KMS-11 (cell line): Measurements from ENCODE around the gene ARHGAP21.

Source experiments
- H2AFZ ChIP-seq: fragments of 200-600 bp; sonication (generic); 2 replicates; pipeline ENCODE4 v1.6.1; 2016; ENCODE audit warnings: antibody characterized with exemption, mixed run types, low read depth
- H3K27ac ChIP-seq: fragments of 200-600 bp; sonication (generic); 2 replicates; pipeline ENCODE4 v1.6.1; 2016; ENCODE audit warnings: mild to moderate bottlenecking, mixed run types
- H3K27me3 ChIP-seq: fragments of 200-600 bp; sonication (generic); 2 replicates; pipeline ENCODE4 v1.6.1; 2017; ENCODE audit warnings: mild to moderate bottlenecking, low read depth, mixed run types, moderate library complexity; ENCODE audit not compliant: insufficient read depth
- H3K36me3 ChIP-seq: fragments of 200-600 bp; sonication (generic); 2 replicates; pipeline ENCODE4 v1.6.1; 2017; ENCODE audit warnings: mild to moderate bottlenecking, mixed run types; ENCODE audit not compliant: insufficient read depth
- H3K4me1 ChIP-seq: fragments of 200-600 bp; sonication (generic); 2 replicates; pipeline ENCODE4 v1.6.1; 2016; ENCODE audit warnings: mild to moderate bottlenecking, low read depth, mixed run types; ENCODE audit not compliant: poor library complexity, severe bottlenecking
- H3K4me2 ChIP-seq: fragments of 200-600 bp; sonication (generic); 2 replicates; pipeline ENCODE4 v1.7.0; 2016; ENCODE audit warnings: mild to moderate bottlenecking, mixed run types
- H3K4me3 ChIP-seq: fragments of 200-600 bp; sonication (generic); IDR thresholded peaks from 2 replicates; pipeline ENCODE4 v1.6.1; 2017; ENCODE audit warnings: low read depth, low read length, mixed read lengths; ENCODE audit not compliant: insufficient read depth
- H3K79me2 ChIP-seq: fragments of 200-600 bp; sonication (generic); 2 replicates; pipeline ENCODE4 v1.6.1; 2016; ENCODE audit warnings: low read depth, mixed run types; ENCODE audit not compliant: insufficient read depth
- H3K9ac ChIP-seq: fragments of 200-600 bp; sonication (generic); 2 replicates; pipeline ENCODE4 v1.6.1; 2016; ENCODE audit warnings: mild to moderate bottlenecking, mixed run types
- H4K20me1 ChIP-seq: fragments of 200-600 bp; sonication (generic); 2 replicates; pipeline ENCODE4 v1.6.1; 2016; ENCODE audit warnings: mild to moderate bottlenecking, mixed run types; ENCODE audit not compliant: insufficient read depth
- TF ChIP-seq, protein P1 (sequence below): fragments of 200-600 bp; sonication (generic); conservative IDR thresholded peaks from 2 replicates; pipeline ENCODE4 v1.6.1; 2017; ENCODE audit warnings: low read depth, mild to moderate bottlenecking, antibody characterized with exemption, low read length, moderate library complexity, mixed read lengths

ARHGAP21 gene

DNA sequence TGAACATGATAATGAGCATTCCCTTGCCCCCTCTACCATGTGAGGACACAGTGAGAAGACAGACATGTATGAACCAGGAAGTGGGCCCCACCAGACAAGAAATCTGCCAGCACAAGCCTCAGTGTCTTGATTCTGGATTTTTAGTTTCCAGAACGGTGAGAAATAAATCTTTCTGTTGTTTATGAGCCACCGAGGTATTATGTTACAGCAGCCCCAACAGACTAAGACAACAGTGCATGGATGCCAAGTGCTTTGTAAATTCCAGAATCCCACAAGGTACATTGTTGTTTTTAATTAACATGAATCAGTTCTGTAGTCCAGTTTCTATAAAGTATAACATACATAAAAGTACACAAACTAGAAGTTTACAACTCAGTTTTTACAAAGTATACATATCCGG lies 162.2 kb downstream of the ARHGAP21 start:
- H3K27me3 ChIP-seq, result no peaks in the 10 kb centered on the region
- no peak overlapping the region for H2AFZ ChIP-seq
- no peak overlapping the region for H3K4me2 ChIP-seq
- H3K79me2 ChIP-seq, result no peaks in the 10 kb centered on the region
- no peaks in the 10 kb centered on the region for H3K36me3 ChIP-seq
- no peak overlapping the region for H3K27ac ChIP-seq
- TF ChIP-seq, protein P1, sequence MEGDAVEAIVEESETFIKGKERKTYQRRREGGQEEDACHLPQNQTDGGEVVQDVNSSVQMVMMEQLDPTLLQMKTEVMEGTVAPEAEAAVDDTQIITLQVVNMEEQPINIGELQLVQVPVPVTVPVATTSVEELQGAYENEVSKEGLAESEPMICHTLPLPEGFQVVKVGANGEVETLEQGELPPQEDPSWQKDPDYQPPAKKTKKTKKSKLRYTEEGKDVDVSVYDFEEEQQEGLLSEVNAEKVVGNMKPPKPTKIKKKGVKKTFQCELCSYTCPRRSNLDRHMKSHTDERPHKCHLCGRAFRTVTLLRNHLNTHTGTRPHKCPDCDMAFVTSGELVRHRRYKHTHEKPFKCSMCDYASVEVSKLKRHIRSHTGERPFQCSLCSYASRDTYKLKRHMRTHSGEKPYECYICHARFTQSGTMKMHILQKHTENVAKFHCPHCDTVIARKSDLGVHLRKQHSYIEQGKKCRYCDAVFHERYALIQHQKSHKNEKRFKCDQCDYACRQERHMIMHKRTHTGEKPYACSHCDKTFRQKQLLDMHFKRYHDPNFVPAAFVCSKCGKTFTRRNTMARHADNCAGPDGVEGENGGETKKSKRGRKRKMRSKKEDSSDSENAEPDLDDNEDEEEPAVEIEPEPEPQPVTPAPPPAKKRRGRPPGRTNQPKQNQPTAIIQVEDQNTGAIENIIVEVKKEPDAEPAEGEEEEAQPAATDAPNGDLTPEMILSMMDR, result no peak
- H3K4me3 ChIP-seq, result no peak overlapping the region
- H4K20me1 ChIP-seq, result no peaks in the 10 kb centered on the region
- H3K4me1 ChIP-seq, result no peaks in the 10 kb centered on the region
- H3K9ac ChIP-seq, result no peak overlapping the region

DNA sequence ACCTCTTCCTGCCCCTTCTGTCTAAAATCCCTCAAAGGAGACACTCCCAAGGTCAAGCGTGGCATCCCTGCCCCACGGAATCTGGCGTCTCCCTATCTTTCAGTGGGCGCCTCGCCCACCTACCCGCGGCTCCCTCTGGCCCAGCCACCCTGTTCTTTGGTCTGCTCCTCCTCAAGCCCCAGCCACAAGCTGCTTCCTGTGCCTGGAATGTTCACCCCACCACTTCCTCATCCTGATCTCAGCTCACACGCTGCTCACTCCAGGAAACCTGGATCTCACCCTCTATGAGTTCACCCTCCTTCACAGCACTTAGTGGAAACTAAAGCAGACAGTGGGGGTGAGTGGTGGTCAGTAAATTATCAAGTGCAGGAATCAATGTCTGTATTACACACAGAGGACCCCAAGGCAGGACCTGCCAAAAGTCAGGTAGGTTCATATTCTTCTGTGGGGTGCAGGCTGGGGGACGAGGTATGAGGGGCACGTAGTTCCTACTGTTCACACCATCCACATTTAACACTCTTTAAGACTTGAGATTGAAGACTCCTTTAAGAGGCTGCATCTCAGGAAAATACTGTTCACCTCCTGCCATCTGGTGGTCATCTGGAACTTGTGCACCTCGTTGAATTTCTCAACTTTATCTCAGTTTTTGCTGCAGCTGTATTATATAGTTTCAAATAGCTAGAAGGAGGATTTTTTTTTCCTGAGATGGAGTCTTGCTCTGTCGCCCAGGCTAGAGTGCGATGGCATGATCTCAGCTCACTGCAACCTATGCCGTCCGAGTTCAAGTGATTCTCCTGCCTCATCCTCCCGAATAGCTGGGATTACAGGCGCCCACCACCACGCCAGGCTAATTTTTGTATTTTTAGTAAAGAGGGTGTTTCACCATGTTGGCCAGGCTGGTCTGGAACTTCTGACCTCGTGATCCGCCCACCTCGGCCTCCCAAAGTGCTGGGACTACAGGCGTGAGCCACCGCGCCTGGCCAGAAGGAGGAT lies 166.6 kb downstream of the ARHGAP21 start:
- no peak overlapping the region for H2AFZ ChIP-seq
- H3K27me3 ChIP-seq, result no peaks in the 10 kb centered on the region
- no peak overlapping the region for H3K9ac ChIP-seq
- no peak overlapping the region for H3K4me2 ChIP-seq
- H3K4me3 ChIP-seq, result no peak overlapping the region
- TF ChIP-seq, protein P1, result peak; percentile 87
- no peak overlapping the region for H3K27ac ChIP-seq
- H3K79me2 ChIP-seq, result no peaks in the 10 kb centered on the region
- H4K20me1 ChIP-seq, result no peaks in the 10 kb centered on the region
- H3K36me3 ChIP-seq, result no peaks in the 10 kb centered on the region
- H3K4me1 ChIP-seq, result no peaks in the 10 kb centered on the region

DNA sequence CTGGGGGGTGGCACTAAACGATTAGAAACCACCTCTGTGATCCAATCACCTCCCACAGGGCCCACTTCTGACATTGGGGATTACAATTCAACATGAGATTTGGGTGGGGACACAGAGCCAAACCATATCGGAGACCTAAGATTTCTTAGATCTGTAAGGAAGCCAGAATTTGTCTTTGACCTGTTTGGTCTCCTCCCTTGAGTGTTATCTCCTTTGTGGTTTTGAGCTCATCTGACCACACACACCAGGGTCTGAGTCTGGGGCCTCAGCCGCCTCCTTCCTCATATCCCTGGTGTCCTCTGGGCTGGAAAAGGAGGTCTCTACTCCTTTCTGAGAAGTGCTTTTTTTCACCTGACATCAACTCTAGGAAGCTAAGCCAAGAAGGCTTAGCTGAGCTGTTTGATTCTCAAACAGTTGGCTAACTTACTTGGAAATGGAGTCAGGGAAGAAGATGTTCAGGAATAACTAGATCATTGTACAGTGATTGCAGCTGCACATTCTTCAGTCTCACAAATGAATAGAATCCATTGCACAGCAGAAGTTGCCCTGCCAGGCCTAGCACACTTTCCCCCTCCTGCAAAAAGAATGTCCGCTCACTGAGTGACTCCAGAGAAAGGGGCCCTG lies 167.4 kb downstream of the ARHGAP21 start:
- Histone ChIP-seq H3K27me3 (no peaks in the 10 kb centered on the region), H3K27ac (no peak overlapping the region), H3K4me3 (no peak overlapping the region), H3K9ac (no peak overlapping the region), H3K4me2 (no peak overlapping the region), H2AFZ (no peak overlapping the region), H3K4me1 (no peaks in the 10 kb centered on the region), H3K36me3 (no peaks in the 10 kb centered on the region), H3K79me2 (no peaks in the 10 kb centered on the region), H4K20me1 (no peaks in the 10 kb centered on the region)
- TF ChIP-seq, protein P1, result no peak

DNA sequence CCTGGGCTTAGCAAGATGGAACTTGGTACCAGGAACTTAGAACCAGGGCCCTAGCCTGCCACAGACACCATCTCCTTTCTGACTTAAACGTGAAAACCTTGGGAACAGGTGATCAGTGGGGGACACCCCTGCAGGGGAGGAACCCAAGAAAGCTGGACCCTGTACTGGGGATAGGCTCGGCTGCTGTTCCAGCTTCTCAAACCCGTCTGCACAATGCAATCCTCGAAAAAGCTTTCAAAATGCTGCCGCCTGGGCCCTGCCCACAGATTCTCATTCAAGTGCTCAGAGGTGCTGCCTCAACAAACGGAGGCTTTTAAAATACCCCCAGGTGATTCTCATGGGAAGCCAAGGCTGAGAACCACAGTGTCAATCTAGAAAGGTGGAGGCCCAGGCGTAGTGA lies 169.7 kb downstream of the ARHGAP21 start:
- Histone ChIP-seq H3K79me2 (no peaks in the 10 kb centered on the region), H3K4me2 (no peak overlapping the region), H3K27me3 (no peaks in the 10 kb centered on the region), H2AFZ (no peak overlapping the region), H3K27ac (no peak overlapping the region), H4K20me1 (no peaks in the 10 kb centered on the region), H3K9ac (no peak overlapping the region), H3K4me3 (no peak overlapping the region), H3K4me1 (no peaks in the 10 kb centered on the region), H3K36me3 (no peaks in the 10 kb centered on the region)
- TF ChIP-seq, protein P1, result no peak
